Measurements from ENCODE around the gene HNRNPK.

DNA sequence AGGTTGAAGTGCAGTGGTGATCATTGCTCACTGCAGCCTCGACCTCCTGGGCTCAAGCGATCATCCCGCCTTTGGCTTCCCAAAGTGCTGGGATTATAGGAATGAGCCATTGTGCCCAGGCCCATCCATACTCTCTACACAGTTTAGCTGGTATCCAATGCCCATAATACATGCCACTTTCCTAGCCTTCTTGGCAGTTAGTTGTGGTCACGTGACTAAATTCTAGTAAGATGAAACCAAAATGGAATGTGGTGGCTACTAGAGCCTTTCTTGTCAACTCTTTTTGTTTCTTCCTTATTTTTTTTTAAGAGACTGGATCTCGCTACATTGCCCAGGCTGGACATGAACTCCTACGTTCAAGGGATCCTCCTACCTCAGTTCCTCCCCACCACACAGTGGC is 43.5 kb downstream of the HNRNPK start:
- TF ChIP-seq, protein P1, sequence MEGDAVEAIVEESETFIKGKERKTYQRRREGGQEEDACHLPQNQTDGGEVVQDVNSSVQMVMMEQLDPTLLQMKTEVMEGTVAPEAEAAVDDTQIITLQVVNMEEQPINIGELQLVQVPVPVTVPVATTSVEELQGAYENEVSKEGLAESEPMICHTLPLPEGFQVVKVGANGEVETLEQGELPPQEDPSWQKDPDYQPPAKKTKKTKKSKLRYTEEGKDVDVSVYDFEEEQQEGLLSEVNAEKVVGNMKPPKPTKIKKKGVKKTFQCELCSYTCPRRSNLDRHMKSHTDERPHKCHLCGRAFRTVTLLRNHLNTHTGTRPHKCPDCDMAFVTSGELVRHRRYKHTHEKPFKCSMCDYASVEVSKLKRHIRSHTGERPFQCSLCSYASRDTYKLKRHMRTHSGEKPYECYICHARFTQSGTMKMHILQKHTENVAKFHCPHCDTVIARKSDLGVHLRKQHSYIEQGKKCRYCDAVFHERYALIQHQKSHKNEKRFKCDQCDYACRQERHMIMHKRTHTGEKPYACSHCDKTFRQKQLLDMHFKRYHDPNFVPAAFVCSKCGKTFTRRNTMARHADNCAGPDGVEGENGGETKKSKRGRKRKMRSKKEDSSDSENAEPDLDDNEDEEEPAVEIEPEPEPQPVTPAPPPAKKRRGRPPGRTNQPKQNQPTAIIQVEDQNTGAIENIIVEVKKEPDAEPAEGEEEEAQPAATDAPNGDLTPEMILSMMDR (IDR thresholded peaks at IDR 0.05; ENCODE audit: insufficient read depth, low read length), result no peak
- TF ChIP-seq POLR2AphosphoS5 (IDR thresholded peaks at IDR 0.05; ENCODE audit: low read depth), result no peak
- no peak for TF ChIP-seq GABPA (IDR thresholded peaks at IDR 0.05; ENCODE audit: low read depth)
- TF ChIP-seq, protein P2, sequence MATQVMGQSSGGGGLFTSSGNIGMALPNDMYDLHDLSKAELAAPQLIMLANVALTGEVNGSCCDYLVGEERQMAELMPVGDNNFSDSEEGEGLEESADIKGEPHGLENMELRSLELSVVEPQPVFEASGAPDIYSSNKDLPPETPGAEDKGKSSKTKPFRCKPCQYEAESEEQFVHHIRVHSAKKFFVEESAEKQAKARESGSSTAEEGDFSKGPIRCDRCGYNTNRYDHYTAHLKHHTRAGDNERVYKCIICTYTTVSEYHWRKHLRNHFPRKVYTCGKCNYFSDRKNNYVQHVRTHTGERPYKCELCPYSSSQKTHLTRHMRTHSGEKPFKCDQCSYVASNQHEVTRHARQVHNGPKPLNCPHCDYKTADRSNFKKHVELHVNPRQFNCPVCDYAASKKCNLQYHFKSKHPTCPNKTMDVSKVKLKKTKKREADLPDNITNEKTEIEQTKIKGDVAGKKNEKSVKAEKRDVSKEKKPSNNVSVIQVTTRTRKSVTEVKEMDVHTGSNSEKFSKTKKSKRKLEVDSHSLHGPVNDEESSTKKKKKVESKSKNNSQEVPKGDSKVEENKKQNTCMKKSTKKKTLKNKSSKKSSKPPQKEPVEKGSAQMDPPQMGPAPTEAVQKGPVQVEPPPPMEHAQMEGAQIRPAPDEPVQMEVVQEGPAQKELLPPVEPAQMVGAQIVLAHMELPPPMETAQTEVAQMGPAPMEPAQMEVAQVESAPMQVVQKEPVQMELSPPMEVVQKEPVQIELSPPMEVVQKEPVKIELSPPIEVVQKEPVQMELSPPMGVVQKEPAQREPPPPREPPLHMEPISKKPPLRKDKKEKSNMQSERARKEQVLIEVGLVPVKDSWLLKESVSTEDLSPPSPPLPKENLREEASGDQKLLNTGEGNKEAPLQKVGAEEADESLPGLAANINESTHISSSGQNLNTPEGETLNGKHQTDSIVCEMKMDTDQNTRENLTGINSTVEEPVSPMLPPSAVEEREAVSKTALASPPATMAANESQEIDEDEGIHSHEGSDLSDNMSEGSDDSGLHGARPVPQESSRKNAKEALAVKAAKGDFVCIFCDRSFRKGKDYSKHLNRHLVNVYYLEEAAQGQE (IDR thresholded peaks at IDR 0.05; ENCODE audit: insufficient replicate concordance, low read depth), result no peak

All from HL-60 (cell line).